GM12878 (cell line): ENCODE results near the gene RABL2B. TPM values are rescaled to one million over a fixed set of nuclear protein-coding genes. Genes with fewer than 3 reads are reported as not detected.
"Not testable (repeated sequence)": the region's sequence is repeated elsewhere in the genome, so short reads cannot be mapped to it uniquely, and the experiment has no call there.

Source experiments
- ATAC-seq: fragments of 200-7000 bp; cut with Tn5 transposase; 3 replicates; pipeline ENCODE4 v1.9.1; 2020; ENCODE audit warnings: mild to moderate bottlenecking, moderate library complexity
- BruUV-seq: library from RNA; stranded (reverse); fragments of 400-500 nt; replicated peaks from 2 replicates; lab custom pipeline; 2021; lab: Mats Ljungman, UMichigan
- CTCF ChIA-PET: fragments of 300-600 bp; sonication (Branson Sonifier 250); formaldehyde crosslinking; extraction: SDS; loops from one replicate; lab custom pipeline; 2021; ENCODE audit warnings: inconsistent platforms; lab: Yijun Ruan, JAX
- POLR2A ChIA-PET: fragments of 350-600 bp; formaldehyde crosslinking; extraction: SDS; loops from one replicate; lab custom pipeline; 2021; ENCODE audit warnings: inconsistent platforms; lab: Charles Lee
- RAD21 ChIA-PET: fragments of 300-600 bp; sonication (Branson Sonifier 250); formaldehyde crosslinking; loops from one replicate; lab custom pipeline; 2023; ENCODE audit warnings: antibody characterized with exemption; ENCODE audit not compliant: unreplicated experiment; lab: Charles Lee
- SMC1A ChIA-PET: fragments of 300-600 bp; sonication (Branson Sonifier 250); formaldehyde crosslinking; loops from one replicate; lab custom pipeline; 2023; ENCODE audit not compliant: unreplicated experiment, uncharacterized antibody; lab: Charles Lee
- DNase-seq: peaks from one replicate; pipeline ENCODE4 v3.0.0-alpha.2; 2011; ENCODE audit warnings: low read depth, low spot score
- FAIRE-seq: peaks from 3 replicates; lab custom pipeline; 2011; peaks lifted over from hg19 to GRCh38; lab: Jason Lieb, UNC
- H2AFZ ChIP-seq: 2 replicates; pipeline ENCODE4 v1.6.0; 2011; ENCODE audit warnings: low read depth, low read length, control low read depth; ENCODE audit not compliant: control insufficient read depth
- H3K27ac ChIP-seq: 2 replicates; pipeline ENCODE4 v1.5.1; 2011; ENCODE audit warnings: control low read depth; ENCODE audit not compliant: control insufficient read depth, insufficient read depth
- H3K27me3 ChIP-seq, 2 experiments: replicated peaks in 1 of 2; 2 replicates each; pipeline versions ENCODE4 v1.6.0 to v1.6.1; 2011; ENCODE audit warnings: low read length in 1 of 2; ENCODE audit not compliant: control insufficient read depth in 2 of 2, insufficient read depth in 2 of 2
- H3K36me3 ChIP-seq, 2 experiments: 2 replicates each; pipeline ENCODE4 v1.5.1; 2011; ENCODE audit warnings: low read length in 1 of 2; ENCODE audit not compliant: control insufficient read depth in 2 of 2, insufficient read depth in 2 of 2
- H3K4me1 ChIP-seq: 2 replicates; pipeline ENCODE4 v1.6.1; 2011; ENCODE audit warnings: mild to moderate bottlenecking, low read length, moderate library complexity, mixed read lengths; ENCODE audit not compliant: control insufficient read depth, insufficient read depth
- H3K4me2 ChIP-seq: 2 replicates; pipeline ENCODE4 v1.6.0; 2011; ENCODE audit warnings: control low read depth; ENCODE audit not compliant: control insufficient read depth, insufficient read depth
- H3K4me3 ChIP-seq: fragments of 200-600 bp; sonication (generic); 2 replicates; pipeline ENCODE4 v1.5.1; 2016
- H3K79me2 ChIP-seq: 2 replicates; pipeline ENCODE4 v1.6.0; 2011; ENCODE audit warnings: low read length; ENCODE audit not compliant: control insufficient read depth, insufficient read depth
- H3K9ac ChIP-seq: 2 replicates; pipeline ENCODE4 v1.8.0; 2011; ENCODE audit warnings: low read length, control low read depth, mixed read lengths; ENCODE audit not compliant: control insufficient read depth, insufficient read depth
- H3K9me3 ChIP-seq: replicated peaks from 3 replicates; pipeline ENCODE4 v1.5.1; 2011; ENCODE audit warnings: mild to moderate bottlenecking, low read length; ENCODE audit not compliant: control insufficient read depth, insufficient read depth
- H4K20me1 ChIP-seq: 2 replicates; pipeline ENCODE4 v1.6.0; 2011; ENCODE audit not compliant: control insufficient read depth, insufficient read depth
- WGBS: methylation state at CpG from one replicate; pipeline ENCODE4 v1.1.6; 2016; ENCODE audit warnings: low lambda C conversion rate; ENCODE audit not compliant: insufficient replicate concordance, insufficient coverage; ENCODE audit errors: missing lambda C conversion rate; 5-methylcytosine and 5-hydroxymethylcytosine counted together
- in situ Hi-C: fragments of 300-500 bp; cut with MboI; formaldehyde crosslinking; loops from 9 replicates; pipeline ENCODE4 v1.14.3; 2018; ENCODE audit warnings: mixed read lengths
- intact Hi-C: fragments of 100-400 bp; cut with micrococcal nuclease; formaldehyde crosslinking; loops from one replicate; pipeline ENCODE4 v1.14.2; 2022; ENCODE audit not compliant: unreplicated experiment
- polyA plus RNA-seq, 11 experiments: library from polyadenylated mRNA; depleted of rRNA in 4 of 11; unstranded in 6 of 11; stranded (reverse) in 5 of 11; fragments of >200 nt; fragmentation: Nextera tagmentation in 4 of 11; fragmentation: Illumina TruSeq in 1 of 11; extraction: Ambion mirVana in 4 of 11; extraction: Trizol in 1 of 11; gene quantifications; 1 replicate in 1 of 11; 2 replicates in 10 of 11; pipeline versions ENCODE4 v1.2.1 to v1.2.3, GENCODE V29; 2011 to 2016; ENCODE audit warnings: inconsistent platforms in 2 of 11, missing spikeins in 2 of 11, low read depth in 1 of 11
- total RNA-seq, 4 experiments: library from RNA; depleted of rRNA in 3 of 4; stranded (reverse); fragments of >200 nt in 3 of 4; fragmentation: Illumina TruSeq in 1 of 4; extraction: Trizol in 1 of 4; gene quantifications; 2 replicates each; pipeline versions ENCODE4 v1.2.1 to v1.2.3, GENCODE V29; 2013 to 2021

RABL2B gene
- total and polyA plus RNA-seq, 10 of the 15 experiments (the other 5 are each of a cell fraction or from before 2014, with no cell fraction given), result 3.1 to 27.4 (median 14.4) TPM

DNA sequence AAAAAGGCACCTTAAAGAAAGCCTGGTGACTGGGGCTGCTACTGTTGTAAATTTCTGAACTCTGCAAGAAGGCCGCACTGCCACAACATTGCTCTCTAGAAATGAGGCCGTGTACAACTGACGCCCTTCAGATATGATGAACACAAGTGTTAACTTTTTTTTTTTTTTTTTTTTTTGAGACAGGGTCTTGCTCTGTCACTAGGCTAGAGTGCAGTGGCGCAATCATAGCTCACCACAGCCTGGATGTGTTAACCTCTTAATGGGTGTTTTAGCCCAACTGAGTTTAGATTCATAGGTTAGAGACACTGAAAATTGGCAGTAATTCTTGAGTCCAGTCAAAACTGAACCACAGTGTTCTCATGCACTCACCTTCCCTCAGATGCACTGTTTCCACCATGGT is 3.2 kb downstream of the RABL2B start:
- H3K4me2 ChIP-seq, H3K36me3 ChIP-seq, H3K79me2 ChIP-seq, H3K9me3 ChIP-seq, SMC1A ChIA-PET, RAD21 ChIA-PET, H4K20me1 ChIP-seq, H3K9ac ChIP-seq, H2AFZ ChIP-seq, H3K4me1 ChIP-seq, intact Hi-C loops, in situ Hi-C loops, BruUV-seq, POLR2A ChIA-PET, ATAC-seq, H3K27ac ChIP-seq, H3K4me3 ChIP-seq, CTCF ChIA-PET, DNase-seq, H3K27me3 ChIP-seq, FAIRE-seq: not testable (repeated sequence)
- WGBS, result 100% methylated on average over 4 of the region's 4 CpGs

DNA sequence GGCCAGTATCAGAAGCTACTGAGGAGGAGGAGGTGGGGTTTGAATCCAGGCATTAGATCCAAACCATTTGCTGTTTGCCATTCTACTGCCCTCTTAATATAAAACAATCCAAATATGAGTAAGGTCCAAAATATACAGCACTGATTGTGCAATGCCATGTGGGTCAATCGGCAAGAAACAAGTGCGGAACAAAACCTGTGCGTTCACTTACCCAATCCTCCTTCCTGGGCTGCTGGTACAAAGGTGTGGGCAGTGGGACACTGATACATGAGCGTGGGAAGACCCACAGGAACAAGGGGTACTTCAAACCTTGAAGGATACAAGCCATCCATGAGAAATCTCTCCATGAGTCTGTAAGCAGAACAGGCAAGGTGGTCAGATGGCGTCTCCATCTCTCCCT is 5.8 kb downstream of the RABL2B start:
- BruUV-seq, ATAC-seq, H3K9ac ChIP-seq, H3K4me2 ChIP-seq, H3K79me2 ChIP-seq, H3K4me3 ChIP-seq, H4K20me1 ChIP-seq, H3K36me3 ChIP-seq, in situ Hi-C loops, intact Hi-C loops, CTCF ChIA-PET, FAIRE-seq, POLR2A ChIA-PET, H3K27ac ChIP-seq, H2AFZ ChIP-seq, RAD21 ChIA-PET, H3K27me3 ChIP-seq, SMC1A ChIA-PET, H3K4me1 ChIP-seq, DNase-seq, H3K9me3 ChIP-seq: not testable (repeated sequence)
- 83% methylated on average over 4 of the region's 5 CpGs for WGBS
